CD4-positive, alpha-beta T cell treated with Interleukin-17A for 4 hours (primary cell): ENCODE data around the gene SLC26A6.
A peak's percentile ranks its signal among the peaks of the same experiment; 100 is the strongest.

Experiments used
- DNase-seq: peaks from one replicate; pipeline ENCODE4 v3.0.0-alpha.2; 2020; ENCODE audit warnings: mixed read lengths

The SLC26A6 gene

GRCh38 chr3:48661501-48662144, 26.4 kb upstream of the SLC26A6 start:
- DNase-seq, result peak; percentile 77

- DNase-seq, result no peak
These were observed 25.6 kb upstream of the SLC26A6 start for GRCh38 chr3:48660800-48661400.

GRCh38 chr3:48656841-48657281, 21.6 kb upstream of the SLC26A6 start:
- DNase-seq, result peak; percentile 22

GRCh38 chr3:48656061-48656840, 21.0 kb upstream of the SLC26A6 start:
- peak; percentile 87 for DNase-seq

- DNase-seq, result peak; percentile 59
These were observed 20.3 kb upstream of the SLC26A6 start for GRCh38 chr3:48655606-48656005.

GRCh38 chr3:48655063-48655462, 19.8 kb upstream of the SLC26A6 start:
- no peak for DNase-seq

GRCh38 chr3:48652923-48653715, 17.9 kb upstream of the SLC26A6 start:
- no peak for DNase-seq

- no peak for DNase-seq
These were observed 16.5 kb upstream of the SLC26A6 start for GRCh38 chr3:48651771-48652170.

- no peak for DNase-seq
These were observed 15.5 kb upstream of the SLC26A6 start for GRCh38 chr3:48650723-48651122.

GRCh38 chr3:48648188-48648850, 13.1 kb upstream of the SLC26A6 start:
- no peak for DNase-seq

- no peak for DNase-seq
These were observed 12.5 kb upstream of the SLC26A6 start for GRCh38 chr3:48647714-48648113.

GRCh38 chr3:48644898-48645760, 9.9 kb upstream of the SLC26A6 start:
- no peak for DNase-seq

- no peak for DNase-seq
These were observed 7.3 kb upstream of the SLC26A6 start for GRCh38 chr3:48642605-48643004.

GRCh38 chr3:48641396-48641795, 6.1 kb upstream of the SLC26A6 start:
- no peak for DNase-seq

GRCh38 chr3:48639944-48640606, 4.8 kb upstream of the SLC26A6 start:
- DNase-seq, result no peak

- no peak for DNase-seq
These were observed 2.0 kb upstream of the SLC26A6 start for GRCh38 chr3:48637305-48637704.

- no peak for DNase-seq
These were observed 941 bp upstream of the SLC26A6 start for GRCh38 chr3:48636149-48636655.

- peak; percentile 71 for DNase-seq
These were observed 520 bp downstream of the SLC26A6 start for GRCh38 chr3:48634661-48635221.

- DNase-seq, result no peak
These were observed 1.5 kb downstream of the SLC26A6 start for GRCh38 chr3:48633743-48634142.

GRCh38 chr3:48633256-48633655, 2.0 kb downstream of the SLC26A6 start:
- DNase-seq, result no peak
